GM18868 (cell line): Measurements from ENCODE around the gene JPH3.

Experiments
- ATAC-seq: cut with Tn5 transposase; IDR thresholded peaks from one replicate; pipeline ENCODE4 v1.9.1; 2021; ENCODE audit warnings: mild to moderate bottlenecking, moderate library complexity; ENCODE audit not compliant: unreplicated experiment

The JPH3 gene

GRCh38 chr16:87648698-87649487, 46.6 kb downstream of the JPH3 start:
- ATAC-seq = no peak

- no peak for ATAC-seq
Measured at GRCh38 chr16:87652386-87652785, 50.1 kb downstream of the JPH3 start.

- no peak for ATAC-seq
Measured at GRCh38 chr16:87652799-87653198, 50.5 kb downstream of the JPH3 start.

- no peak for ATAC-seq
Measured at GRCh38 chr16:87653234-87653633, 50.9 kb downstream of the JPH3 start.

- no peak for ATAC-seq
Measured at GRCh38 chr16:87654826-87655225, 52.5 kb downstream of the JPH3 start.

GRCh38 chr16:87656328-87656727, 54.0 kb downstream of the JPH3 start:
- no peak for ATAC-seq

- ATAC-seq = no peak
Measured at GRCh38 chr16:87657621-87658192, 55.4 kb downstream of the JPH3 start.

GRCh38 chr16:87658564-87659225, 56.4 kb downstream of the JPH3 start:
- ATAC-seq = no peak

GRCh38 chr16:87661561-87661960, 59.3 kb downstream of the JPH3 start:
- ATAC-seq = no peak

GRCh38 chr16:87662254-87663204, 60.2 kb downstream of the JPH3 start:
- ATAC-seq = no peak

GRCh38 chr16:87664792-87665191, 62.5 kb downstream of the JPH3 start:
- no peak for ATAC-seq

GRCh38 chr16:87665193-87665592, 62.9 kb downstream of the JPH3 start:
- no peak for ATAC-seq

GRCh38 chr16:87666919-87667318, 64.6 kb downstream of the JPH3 start:
- no peak for ATAC-seq

GRCh38 chr16:87667443-87667842, 65.1 kb downstream of the JPH3 start:
- ATAC-seq = no peak

- no peak for ATAC-seq
Measured at GRCh38 chr16:87667946-87668345, 65.6 kb downstream of the JPH3 start.

GRCh38 chr16:87669672-87670071, 67.4 kb downstream of the JPH3 start:
- ATAC-seq = no peak

GRCh38 chr16:87671221-87671620, 68.9 kb downstream of the JPH3 start:
- ATAC-seq = no peak

- no peak for ATAC-seq
Measured at GRCh38 chr16:87671715-87672270, 69.5 kb downstream of the JPH3 start.

- ATAC-seq = no peak
Measured at GRCh38 chr16:87674419-87674818, 72.1 kb downstream of the JPH3 start.

GRCh38 chr16:87675111-87675719, 72.9 kb downstream of the JPH3 start:
- no peak for ATAC-seq
